ENCODE results near the gene KLHL6. TPM values are rescaled to one million over a fixed set of nuclear protein-coding genes. Genes with fewer than 3 reads are reported as not detected.

KLHL6 gene
- total and polyA plus RNA-seq, 2 of the 8 experiments (the other 6 are each of a cell fraction or from before 2014, with no cell fraction given): 0.05 TPM; not detected in 1

- Histone ChIP-seq H3K56ac (replicated peaks; ENCODE audit: insufficient read length, low read depth, low read length) (no peak overlapping the region), H3K4ac (replicated peaks; ENCODE audit: insufficient read length, low read depth, low read length) (no peak overlapping the region), H2BK12ac (ENCODE audit: low read depth, low read length) (no peak overlapping the region), H3K27ac (ENCODE audit: low read depth, low read length) (no peak overlapping the region), H3K9ac (replicated peaks in 1 of 4; ENCODE audit: extremely low read depth in 1 of 4, low read depth in 3 of 4, low read length in 3 of 4) (no peak overlapping the region), H3K36me3 (ENCODE audit: control insufficient read depth in 2 of 4, insufficient read depth in 4 of 4, low read length in 3 of 4) (no peaks in the 10 kb centered on the region), H3K4me2 (ENCODE audit: insufficient read depth in 1 of 2, low read depth in 2 of 2, low read length in 2 of 2) (no peak overlapping the region), H3K79me1 (ENCODE audit: low read depth, low read length) (no peaks in the 10 kb centered on the region), H3K23ac (ENCODE audit: insufficient read length) (no peak overlapping the region), H4K20me1 (replicated peaks in 1 of 2; ENCODE audit: control insufficient read depth in 1 of 2, insufficient read depth in 2 of 2, low read length in 2 of 2) (no peaks in the 10 kb centered on the region), H4K8ac (ENCODE audit: extremely low read depth, insufficient read depth, low read length) (no peak overlapping the region), H3K18ac (ENCODE audit: extremely low read depth, low read length) (no peak overlapping the region), H2BK120ac (replicated peaks; ENCODE audit: low read depth, low read length) (no peak overlapping the region), H3K23me2 (ENCODE audit: low read depth, low read length) (no peaks in the 10 kb centered on the region), H2BK15ac (ENCODE audit: low read length) (no peak overlapping the region), H4K5ac (ENCODE audit: insufficient read length, low read depth, low read length) (no peak overlapping the region), H2BK5ac (ENCODE audit: low read depth, low read length) (no peak overlapping the region), H3K9me3 (ENCODE audit: insufficient read depth in 2 of 2, low read depth in 1 of 2, low read length in 1 of 2) (peaks cover 0 to 11% of the 10 kb centered on the region in 2 experiments; a peak in 2 of 4 replicates), H3K4me1 (replicated peaks in 1 of 4; ENCODE audit: control insufficient read depth in 3 of 4, insufficient read depth in 4 of 4, low read length in 3 of 4) (peaks cover 0 to 10% (median 5%) of the 10 kb centered on the region in 4 experiments; a peak in 4 of 7 replicates), H3K14ac (ENCODE audit: insufficient read length) (no peak overlapping the region), H4K91ac (replicated peaks; ENCODE audit: insufficient read length, low read length) (no peak overlapping the region), H3K27me3 (replicated peaks in 1 of 4; ENCODE audit: control insufficient read depth in 3 of 4, extremely low read depth in 1 of 4, insufficient read depth in 3 of 4, low read length in 3 of 4) (no peaks in the 10 kb centered on the region), H3K4me3 (ENCODE audit: extremely low read depth in 1 of 4, insufficient read depth in 2 of 4, low read depth in 3 of 4, low read length in 4 of 4) (no peak overlapping the region), H2BK20ac (ENCODE audit: low read length) (no peak overlapping the region), H2AK5ac (ENCODE audit: low read depth, low read length) (no peak overlapping the region), H3K79me2 (ENCODE audit: control insufficient read depth in 1 of 2, insufficient read depth in 2 of 2, low read length in 2 of 2) (no peaks in the 10 kb centered on the region), H2AFZ (ENCODE audit: low read length) (no peak overlapping the region)
- 83% methylated on average over 2 of the region's 2 CpGs; no CpG with 5 or more reads in 1 of the 2 experiments for WGBS, 2 experiments (ENCODE audit: extremely low coverage in 1 of 2, insufficient coverage in 1 of 2, insufficient read length in 1 of 2, insufficient replicate concordance in 2 of 2, low coverage in 1 of 2, low lambda C conversion rate in 2 of 2, missing lambda C conversion rate in 1 of 2)
- ChIA-PET POLR2A (ENCODE audit: partially characterized antibody) (interaction anchor here (0.6 kb wide), 1 partner anchor 534 kb away, joined by 3 read pairs; no protein-coding TSS in a partner anchor), CTCF (ENCODE audit: partially characterized antibody) (interaction anchor here (1.5 kb wide), 1 partner anchor 10 kb away, joined by 7 read pairs; no protein-coding TSS in a partner anchor)
- TF ChIP-seq HDAC2 (IDR thresholded peaks at IDR 0.05; ENCODE audit: borderline replicate concordance in 1 of 2, low read depth in 2 of 2, low read length in 2 of 2): no peak
- TF ChIP-seq CBX8 (IDR thresholded peaks at IDR 0.05; ENCODE audit: borderline replicate concordance, low read depth, low read length): no peak
- no peak for TF ChIP-seq SAP30 (IDR thresholded peaks at IDR 0.05; ENCODE audit: insufficient read depth, insufficient replicate concordance, low read length)
- no peak for TF ChIP-seq GABPA (IDR thresholded peaks at IDR 0.05; ENCODE audit: borderline replicate concordance, insufficient read depth, low read length)
- TF ChIP-seq MAFK (IDR thresholded peaks at IDR 0.05; ENCODE audit: low read depth, low read length): no peak
- FAIRE-seq: no peak
- DNase-seq (ENCODE audit: low read depth in 1 of 2, low spot score in 2 of 2): no peak
Measured at GRCh38 chr3:183594636-183595035, 39.1 kb upstream of the KLHL6 start.
